SK-N-SH treated with all-trans-retinoic acid at 6 μM for 48 hours (cell line): ENCODE data around the gene IGSF11.

Experiments
- ATAC-seq: fragments of 200-7000 bp; cut with Tn5 transposase; 3 replicates; pipeline ENCODE4 v1.9.1; 2020; ENCODE audit warnings: mild to moderate bottlenecking, moderate library complexity
- ARNTL ChIP-seq: fragments of 450-650 bp; formaldehyde crosslinking; IDR thresholded peaks from 2 replicates; pipeline ENCODE4 v1.5.0; 2020; ENCODE audit warnings: low read depth, mild to moderate bottlenecking, moderate library complexity, borderline replicate concordance
- BACH2 ChIP-seq: fragments of 250-450 bp; sonication (Bioruptor Pico); IDR thresholded peaks from 2 replicates; pipeline ENCODE4 v1.9.0; 2021; ENCODE audit warnings: mild to moderate bottlenecking, borderline replicate concordance
- CSDC2 ChIP-seq: fragments of 250-450 bp; sonication (Bioruptor Pico); IDR thresholded peaks from 2 replicates; pipeline ENCODE4 v1.5.0; 2020; ENCODE audit warnings: mild to moderate bottlenecking, moderate library complexity
- ESRRG ChIP-seq: fragments of 250-450 bp; sonication (Bioruptor Pico); IDR thresholded peaks from 2 replicates; pipeline ENCODE4 v1.6.1; 2021; ENCODE audit warnings: mild to moderate bottlenecking
- GLIS3 ChIP-seq: fragments of 250-450 bp; sonication (Bioruptor Pico); IDR thresholded peaks from 2 replicates; pipeline ENCODE4 v1.5.0; 2020; ENCODE audit warnings: mild to moderate bottlenecking, moderate library complexity
- ISL1 ChIP-seq: fragments of 250-450 bp; sonication (Bioruptor Pico); IDR thresholded peaks from 2 replicates; pipeline ENCODE4 v2.1.2; 2022; ENCODE audit warnings: mild to moderate bottlenecking, moderate library complexity
- OSR1 ChIP-seq: fragments of 250-450 bp; sonication (Bioruptor Pico); IDR thresholded peaks from 2 replicates; pipeline ENCODE4 v1.8.0; 2022; ENCODE audit warnings: moderate library complexity, mild to moderate bottlenecking, inconsistent platforms
- PATZ1 ChIP-seq: fragments of 250-450 bp; sonication (Bioruptor Pico); IDR thresholded peaks from 2 replicates; pipeline ENCODE4 v1.8.0; 2020; ENCODE audit warnings: mild to moderate bottlenecking, moderate library complexity, borderline replicate concordance
- PPARA ChIP-seq: fragments of 250-450 bp; sonication (Bioruptor Pico); IDR thresholded peaks from 2 replicates; pipeline ENCODE4 v1.5.0; 2020; ENCODE audit warnings: mild to moderate bottlenecking, borderline replicate concordance
- RARB ChIP-seq: fragments of 250-450 bp; sonication (Bioruptor Pico); IDR thresholded peaks from 2 replicates; pipeline ENCODE4 v1.8.0; 2021; ENCODE audit warnings: mild to moderate bottlenecking, moderate library complexity
- TCF4 ChIP-seq: fragments of 250-450 bp; sonication (Bioruptor Pico); IDR thresholded peaks from 2 replicates; pipeline ENCODE4 v1.8.0; 2021; ENCODE audit warnings: mild to moderate bottlenecking, moderate library complexity, borderline replicate concordance
- TOX ChIP-seq: fragments of 250-450 bp; sonication (Bioruptor Pico); IDR thresholded peaks from 2 replicates; pipeline ENCODE4 v1.8.0; 2021; ENCODE audit warnings: mild to moderate bottlenecking, moderate library complexity, borderline replicate concordance
- ZC3H10 ChIP-seq: fragments of 250-450 bp; sonication (Bioruptor Pico); IDR thresholded peaks from 2 replicates; pipeline ENCODE4 v1.5.1; 2021; ENCODE audit warnings: mild to moderate bottlenecking, moderate library complexity
- ZFP30 ChIP-seq: fragments of 450-650 bp; formaldehyde crosslinking; IDR thresholded peaks from 2 replicates; pipeline ENCODE4 v1.5.0; 2022; ENCODE audit warnings: mild to moderate bottlenecking, moderate library complexity
- ZNF565 ChIP-seq: fragments of 450-650 bp; formaldehyde crosslinking; conservative IDR thresholded peaks from 2 replicates; pipeline ENCODE4 v1.5.0; 2020; ENCODE audit warnings: low read depth, mild to moderate bottlenecking, moderate library complexity
- ZNF70 ChIP-seq: fragments of 450-650 bp; formaldehyde crosslinking; IDR thresholded peaks from 2 replicates; pipeline ENCODE4 v1.5.0; 2020; ENCODE audit warnings: mild to moderate bottlenecking, moderate library complexity
- TF ChIP-seq, protein P1 (sequence below): fragments of 250-450 bp; sonication (Bioruptor Pico); IDR thresholded peaks from 2 replicates; pipeline ENCODE4 v1.8.0; 2021; ENCODE audit warnings: low read depth, mild to moderate bottlenecking, moderate library complexity, borderline replicate concordance
- TF ChIP-seq, protein P2 (sequence below): fragments of 250-450 bp; sonication (Bioruptor Pico); IDR thresholded peaks from 2 replicates; pipeline ENCODE4 v1.5.0; 2020; ENCODE audit warnings: mild to moderate bottlenecking, moderate library complexity
- TF ChIP-seq, protein P3 (sequence below): fragments of 250-450 bp; sonication (Bioruptor Pico); IDR thresholded peaks from 2 replicates; pipeline ENCODE4 v1.5.1; 2020; ENCODE audit warnings: low read depth, mild to moderate bottlenecking, moderate library complexity

Gene IGSF11

DNA sequence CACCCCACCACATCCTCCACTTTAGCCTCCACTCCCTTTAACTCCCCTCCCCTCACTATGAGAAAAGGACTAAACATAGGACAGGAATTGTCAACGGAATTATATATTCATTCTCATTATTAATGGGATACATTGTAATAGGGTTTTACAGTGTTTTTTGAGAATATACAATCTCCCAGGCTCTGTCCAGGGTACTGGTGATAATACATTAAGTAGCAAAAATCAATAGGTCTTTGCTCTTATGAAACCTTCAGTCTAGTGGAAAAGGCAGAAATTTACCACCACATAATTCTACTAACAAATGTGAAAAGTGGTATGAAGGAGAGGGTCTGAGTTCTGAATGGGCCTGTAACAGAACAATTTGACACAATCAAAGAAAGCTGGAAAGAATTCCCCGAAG lies 28.2 kb upstream of the IGSF11 start:
- TF ChIP-seq OSR1 (CRISPR knock-in tag) (no peak), ZC3H10 (CRISPR knock-in tag) (no peak), ARNTL (CRISPR knock-in tag) (no peak), ISL1 (CRISPR knock-in tag) (no peak)
- TF ChIP-seq, all 23 proteins: peak for 0
- no peak for ATAC-seq

DNA sequence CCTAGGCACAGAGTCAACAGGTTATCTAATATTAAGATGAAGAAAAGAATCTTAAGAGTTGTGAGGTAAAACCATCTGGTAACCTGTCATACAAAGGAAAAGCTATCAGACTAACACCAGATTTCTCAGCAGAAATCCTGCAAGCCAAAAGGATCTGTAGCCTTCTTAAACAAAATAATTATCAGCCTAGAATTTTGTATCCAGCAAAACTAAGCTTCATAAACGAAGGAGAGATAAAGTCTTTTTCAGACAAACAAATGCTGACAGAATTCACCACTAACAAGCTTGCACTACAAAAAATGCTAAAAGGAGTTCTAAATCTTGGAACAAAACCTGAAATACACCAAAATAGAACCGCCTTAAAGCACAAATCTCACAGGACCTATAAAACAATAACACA lies 9.9 kb upstream of the IGSF11 start:
- ATAC-seq = no peak
- TF ChIP-seq GLIS3 = no peak
- TF ChIP-seq, protein P1, sequence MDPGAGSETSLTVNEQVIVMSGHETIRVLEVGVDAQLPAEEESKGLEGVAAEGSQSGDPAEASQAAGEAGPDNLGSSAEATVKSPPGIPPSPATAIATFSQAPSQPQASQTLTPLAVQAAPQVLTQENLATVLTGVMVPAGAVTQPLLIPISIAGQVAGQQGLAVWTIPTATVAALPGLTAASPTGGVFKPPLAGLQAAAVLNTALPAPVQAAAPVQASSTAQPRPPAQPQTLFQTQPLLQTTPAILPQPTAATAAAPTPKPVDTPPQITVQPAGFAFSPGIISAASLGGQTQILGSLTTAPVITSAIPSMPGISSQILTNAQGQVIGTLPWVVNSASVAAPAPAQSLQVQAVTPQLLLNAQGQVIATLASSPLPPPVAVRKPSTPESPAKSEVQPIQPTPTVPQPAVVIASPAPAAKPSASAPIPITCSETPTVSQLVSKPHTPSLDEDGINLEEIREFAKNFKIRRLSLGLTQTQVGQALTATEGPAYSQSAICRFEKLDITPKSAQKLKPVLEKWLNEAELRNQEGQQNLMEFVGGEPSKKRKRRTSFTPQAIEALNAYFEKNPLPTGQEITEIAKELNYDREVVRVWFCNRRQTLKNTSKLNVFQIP (CRISPR knock-in tag) = no peak
- TF ChIP-seq ZNF565 = no peak
- no peak for TF ChIP-seq OSR1 (CRISPR knock-in tag)
- TF ChIP-seq ARNTL (CRISPR knock-in tag) = no peak
- no peak for TF ChIP-seq RARB
- no peak for TF ChIP-seq PATZ1
- no peak for TF ChIP-seq TCF4 (CRISPR knock-in tag)
- TF ChIP-seq ZNF70 = no peak
- no peak for TF ChIP-seq ZC3H10 (CRISPR knock-in tag)
- no peak for TF ChIP-seq ZFP30 (CRISPR knock-in tag)
- TF ChIP-seq, protein P2, sequence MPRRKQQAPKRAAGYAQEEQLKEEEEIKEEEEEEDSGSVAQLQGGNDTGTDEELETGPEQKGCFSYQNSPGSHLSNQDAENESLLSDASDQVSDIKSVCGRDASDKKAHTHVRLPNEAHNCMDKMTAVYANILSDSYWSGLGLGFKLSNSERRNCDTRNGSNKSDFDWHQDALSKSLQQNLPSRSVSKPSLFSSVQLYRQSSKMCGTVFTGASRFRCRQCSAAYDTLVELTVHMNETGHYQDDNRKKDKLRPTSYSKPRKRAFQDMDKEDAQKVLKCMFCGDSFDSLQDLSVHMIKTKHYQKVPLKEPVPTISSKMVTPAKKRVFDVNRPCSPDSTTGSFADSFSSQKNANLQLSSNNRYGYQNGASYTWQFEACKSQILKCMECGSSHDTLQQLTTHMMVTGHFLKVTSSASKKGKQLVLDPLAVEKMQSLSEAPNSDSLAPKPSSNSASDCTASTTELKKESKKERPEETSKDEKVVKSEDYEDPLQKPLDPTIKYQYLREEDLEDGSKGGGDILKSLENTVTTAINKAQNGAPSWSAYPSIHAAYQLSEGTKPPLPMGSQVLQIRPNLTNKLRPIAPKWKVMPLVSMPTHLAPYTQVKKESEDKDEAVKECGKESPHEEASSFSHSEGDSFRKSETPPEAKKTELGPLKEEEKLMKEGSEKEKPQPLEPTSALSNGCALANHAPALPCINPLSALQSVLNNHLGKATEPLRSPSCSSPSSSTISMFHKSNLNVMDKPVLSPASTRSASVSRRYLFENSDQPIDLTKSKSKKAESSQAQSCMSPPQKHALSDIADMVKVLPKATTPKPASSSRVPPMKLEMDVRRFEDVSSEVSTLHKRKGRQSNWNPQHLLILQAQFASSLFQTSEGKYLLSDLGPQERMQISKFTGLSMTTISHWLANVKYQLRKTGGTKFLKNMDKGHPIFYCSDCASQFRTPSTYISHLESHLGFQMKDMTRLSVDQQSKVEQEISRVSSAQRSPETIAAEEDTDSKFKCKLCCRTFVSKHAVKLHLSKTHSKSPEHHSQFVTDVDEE (CRISPR knock-in tag) = no peak
- no peak for TF ChIP-seq BACH2 (CRISPR knock-in tag)
- TF ChIP-seq ISL1 (CRISPR knock-in tag) = no peak
- no peak for TF ChIP-seq ESRRG (CRISPR knock-in tag)
- TF ChIP-seq TOX (CRISPR knock-in tag) = no peak

- TF ChIP-seq, protein P1 (CRISPR knock-in tag) = no peak
- TF ChIP-seq, protein P3, sequence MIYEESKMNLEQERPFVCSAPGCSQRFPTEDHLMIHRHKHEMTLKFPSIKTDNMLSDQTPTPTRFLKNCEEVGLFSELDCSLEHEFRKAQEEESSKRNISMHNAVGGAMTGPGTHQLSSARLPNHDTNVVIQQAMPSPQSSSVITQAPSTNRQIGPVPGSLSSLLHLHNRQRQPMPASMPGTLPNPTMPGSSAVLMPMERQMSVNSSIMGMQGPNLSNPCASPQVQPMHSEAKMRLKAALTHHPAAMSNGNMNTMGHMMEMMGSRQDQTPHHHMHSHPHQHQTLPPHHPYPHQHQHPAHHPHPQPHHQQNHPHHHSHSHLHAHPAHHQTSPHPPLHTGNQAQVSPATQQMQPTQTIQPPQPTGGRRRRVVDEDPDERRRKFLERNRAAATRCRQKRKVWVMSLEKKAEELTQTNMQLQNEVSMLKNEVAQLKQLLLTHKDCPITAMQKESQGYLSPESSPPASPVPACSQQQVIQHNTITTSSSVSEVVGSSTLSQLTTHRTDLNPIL = no peak
- no peak for TF ChIP-seq TCF4 (CRISPR knock-in tag)
- no peak for ATAC-seq
Measured at GRCh38 chr3:119042162-119042561, 7.5 kb upstream of the IGSF11 start.

GRCh38 chr3:119035014-119035346 lies 334 bp upstream of the IGSF11 start:
- TF ChIP-seq ZNF565 (no peak), ZC3H10 (CRISPR knock-in tag) (no peak), PPARA (CRISPR knock-in tag) (no peak), TOX (CRISPR knock-in tag) (no peak), TCF4 (CRISPR knock-in tag) (no peak), CSDC2 (no peak), ISL1 (CRISPR knock-in tag) (no peak), GLIS3 (no peak), ARNTL (CRISPR knock-in tag) (no peak), RARB (no peak)
- TF ChIP-seq, protein P2 (CRISPR knock-in tag) = no peak
- ATAC-seq = no peak; the same call in 2 of the 3 replicates
